ENCODE data around the gene RIF1.

Gene RIF1, protein sequence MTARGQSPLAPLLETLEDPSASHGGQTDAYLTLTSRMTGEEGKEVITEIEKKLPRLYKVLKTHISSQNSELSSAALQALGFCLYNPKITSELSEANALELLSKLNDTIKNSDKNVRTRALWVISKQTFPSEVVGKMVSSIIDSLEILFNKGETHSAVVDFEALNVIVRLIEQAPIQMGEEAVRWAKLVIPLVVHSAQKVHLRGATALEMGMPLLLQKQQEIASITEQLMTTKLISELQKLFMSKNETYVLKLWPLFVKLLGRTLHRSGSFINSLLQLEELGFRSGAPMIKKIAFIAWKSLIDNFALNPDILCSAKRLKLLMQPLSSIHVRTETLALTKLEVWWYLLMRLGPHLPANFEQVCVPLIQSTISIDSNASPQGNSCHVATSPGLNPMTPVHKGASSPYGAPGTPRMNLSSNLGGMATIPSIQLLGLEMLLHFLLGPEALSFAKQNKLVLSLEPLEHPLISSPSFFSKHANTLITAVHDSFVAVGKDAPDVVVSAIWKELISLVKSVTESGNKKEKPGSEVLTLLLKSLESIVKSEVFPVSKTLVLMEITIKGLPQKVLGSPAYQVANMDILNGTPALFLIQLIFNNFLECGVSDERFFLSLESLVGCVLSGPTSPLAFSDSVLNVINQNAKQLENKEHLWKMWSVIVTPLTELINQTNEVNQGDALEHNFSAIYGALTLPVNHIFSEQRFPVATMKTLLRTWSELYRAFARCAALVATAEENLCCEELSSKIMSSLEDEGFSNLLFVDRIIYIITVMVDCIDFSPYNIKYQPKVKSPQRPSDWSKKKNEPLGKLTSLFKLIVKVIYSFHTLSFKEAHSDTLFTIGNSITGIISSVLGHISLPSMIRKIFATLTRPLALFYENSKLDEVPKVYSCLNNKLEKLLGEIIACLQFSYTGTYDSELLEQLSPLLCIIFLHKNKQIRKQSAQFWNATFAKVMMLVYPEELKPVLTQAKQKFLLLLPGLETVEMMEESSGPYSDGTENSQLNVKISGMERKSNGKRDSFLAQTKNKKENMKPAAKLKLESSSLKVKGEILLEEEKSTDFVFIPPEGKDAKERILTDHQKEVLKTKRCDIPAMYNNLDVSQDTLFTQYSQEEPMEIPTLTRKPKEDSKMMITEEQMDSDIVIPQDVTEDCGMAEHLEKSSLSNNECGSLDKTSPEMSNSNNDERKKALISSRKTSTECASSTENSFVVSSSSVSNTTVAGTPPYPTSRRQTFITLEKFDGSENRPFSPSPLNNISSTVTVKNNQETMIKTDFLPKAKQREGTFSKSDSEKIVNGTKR (N-terminal part only)

DNA sequence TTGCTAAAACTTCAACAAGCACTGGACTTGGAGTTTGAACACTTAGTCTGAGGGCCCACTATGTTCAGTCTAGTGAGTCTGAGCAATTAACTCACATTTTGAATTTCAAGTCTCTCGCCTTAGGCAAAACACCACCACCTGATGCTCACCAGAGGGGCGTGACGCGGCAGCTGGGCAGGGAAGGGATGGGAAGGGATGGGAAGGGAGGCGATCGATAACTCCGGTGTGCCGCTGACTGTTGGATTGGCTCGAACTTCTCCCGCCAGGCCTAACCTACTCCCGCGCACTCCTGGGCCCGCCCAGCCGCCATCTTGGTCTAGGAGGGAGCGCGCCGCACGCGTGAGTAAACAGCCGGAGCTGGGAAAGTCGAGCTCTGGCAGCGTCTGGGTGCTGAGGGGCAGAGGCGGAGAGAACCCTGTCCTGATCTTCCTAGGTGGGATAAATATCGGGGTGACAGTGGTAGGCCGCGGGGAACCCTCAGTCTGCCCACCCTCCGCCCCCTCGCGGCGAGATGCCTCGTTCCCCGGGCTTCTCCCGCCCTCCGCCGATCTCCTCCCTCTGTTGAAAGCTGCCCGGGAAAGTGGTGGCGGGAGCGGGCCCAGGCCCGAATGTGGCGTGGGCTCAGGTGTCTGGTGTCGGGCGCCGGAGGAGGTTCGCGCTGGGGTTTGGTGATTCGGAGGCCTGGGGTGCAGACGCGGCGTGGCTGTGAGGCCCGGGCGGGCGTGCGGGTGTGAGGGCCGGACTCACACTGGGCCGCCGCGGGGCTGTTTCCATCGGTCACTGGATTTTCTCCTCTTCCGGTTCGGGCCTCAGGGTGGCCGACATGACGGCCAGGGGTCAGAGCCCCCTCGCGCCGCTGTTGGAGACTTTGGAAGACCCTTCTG, at the start of gene RIF1:
RIF1 (plus strand) TSS at position 302 of the 884 bp plus-strand sequence; CDS start at position 824, 522 bp downstream.
- DNase-seq (peak; percentile 85), ATAC-seq (peak; percentile 95)

DNA sequence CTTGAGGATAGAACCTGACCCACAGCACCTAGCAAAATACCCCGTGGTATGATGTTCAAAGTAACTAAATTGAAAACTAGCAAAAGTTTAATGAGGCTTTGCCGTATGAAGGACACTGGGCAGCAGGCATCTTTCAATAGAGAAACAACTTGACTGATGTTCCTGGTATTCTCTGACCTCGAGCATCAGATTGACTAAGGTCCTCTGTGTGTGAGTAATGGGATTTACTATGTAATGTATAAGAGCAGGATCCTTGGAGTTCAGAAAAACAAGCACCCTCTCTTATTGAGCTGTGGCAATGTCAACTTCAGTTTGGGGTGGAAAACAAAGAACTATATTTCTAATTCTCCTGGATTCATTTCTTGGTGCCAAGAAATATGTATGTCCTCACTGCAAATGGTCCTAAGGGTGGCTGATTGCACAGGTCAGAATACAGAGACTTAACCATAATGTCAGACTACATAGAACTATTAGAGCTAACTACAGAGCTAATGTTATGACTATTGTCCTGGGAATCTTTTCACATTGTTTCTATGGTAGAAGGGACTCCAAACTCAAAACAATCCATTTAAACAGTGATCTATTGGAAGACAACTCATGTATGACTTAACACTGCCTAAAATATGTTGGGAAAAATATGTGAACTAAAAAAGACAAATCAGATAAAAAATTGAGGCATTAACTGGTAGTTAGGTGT, 47.9 kb upstream of the RIF1 start:
- DNase-seq (no peak), ATAC-seq (no peak)

GRCh38 chr2:151363709-151364108, 46.0 kb upstream of the RIF1 start:
- no peak for ATAC-seq
- no peak for DNase-seq

DNA sequence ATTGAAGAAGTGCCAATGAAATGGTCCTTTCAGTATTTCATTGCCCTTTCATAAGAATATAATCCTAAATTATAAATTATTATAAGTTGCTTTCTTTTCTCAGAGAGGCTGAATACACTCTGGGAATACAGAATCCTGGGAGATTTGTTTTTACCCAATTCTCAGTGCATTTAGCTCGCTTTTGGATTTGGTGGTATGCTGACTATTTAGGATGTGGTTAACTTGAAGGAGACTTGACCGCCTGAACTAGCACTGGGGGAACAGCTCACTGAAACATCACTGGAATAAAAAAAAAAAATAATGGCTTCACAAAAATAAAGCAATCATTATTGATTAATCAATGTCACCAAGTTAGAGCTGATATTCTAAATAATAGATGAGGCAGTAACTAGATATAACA, 42.1 kb upstream of the RIF1 start:
- DNase-seq (no peak), ATAC-seq (no peak)

GRCh38 chr2:151374436-151374835, 35.3 kb upstream of the RIF1 start:
- DNase-seq (no peak), ATAC-seq (peak; percentile 32)

DNA sequence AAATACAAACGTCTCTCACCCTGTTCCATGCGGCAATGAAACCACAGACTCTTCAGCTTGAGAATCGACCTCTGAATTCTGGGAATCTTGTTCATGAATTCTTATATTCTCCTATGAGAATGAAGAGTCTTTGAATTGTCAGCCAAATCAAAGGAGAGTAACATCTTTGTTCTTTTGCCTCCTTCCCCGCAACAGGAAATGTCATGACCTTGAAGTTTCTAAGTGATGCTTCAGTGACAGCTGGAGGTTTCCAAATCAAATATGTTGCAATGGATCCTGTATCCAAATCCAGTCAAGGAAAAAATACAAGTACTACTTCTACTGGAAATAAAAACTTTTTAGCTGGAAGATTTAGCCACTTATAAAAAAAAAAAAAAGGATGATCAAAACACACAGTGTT, 30.5 kb upstream of the RIF1 start:
- no peak for ATAC-seq
- DNase-seq, result no peak

- DNase-seq, result no peak
These were observed 29.0 kb upstream of the RIF1 start for GRCh38 chr2:151380580-151381235.

GRCh38 chr2:151381266-151381665, 28.4 kb upstream of the RIF1 start:
- DNase-seq (no peak), ATAC-seq (no peak)

More at GRCh38 chr2:151380580-151381235, 29.0 kb upstream of the RIF1 start:
- no peak for ATAC-seq

DNA sequence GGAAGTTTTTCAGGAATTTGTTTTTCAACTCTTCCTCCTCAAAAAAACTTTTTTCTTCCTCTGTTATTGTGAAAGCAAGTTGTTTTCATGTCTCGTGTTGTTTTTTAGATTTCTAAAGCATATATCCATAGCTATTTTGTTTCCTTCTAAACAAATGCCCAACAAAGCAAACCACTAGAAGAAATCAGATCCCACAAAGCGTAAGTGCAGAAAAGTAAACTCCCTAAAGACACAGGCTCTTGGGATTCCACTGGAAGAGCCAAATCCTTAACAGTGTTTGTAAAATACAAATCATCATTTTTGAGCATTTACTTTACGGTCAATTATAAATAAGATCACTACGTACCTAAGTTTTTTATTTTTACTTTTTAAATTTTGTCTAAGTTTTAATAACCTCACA, 21.7 kb upstream of the RIF1 start:
- DNase-seq (no peak), ATAC-seq (no peak)

DNA sequence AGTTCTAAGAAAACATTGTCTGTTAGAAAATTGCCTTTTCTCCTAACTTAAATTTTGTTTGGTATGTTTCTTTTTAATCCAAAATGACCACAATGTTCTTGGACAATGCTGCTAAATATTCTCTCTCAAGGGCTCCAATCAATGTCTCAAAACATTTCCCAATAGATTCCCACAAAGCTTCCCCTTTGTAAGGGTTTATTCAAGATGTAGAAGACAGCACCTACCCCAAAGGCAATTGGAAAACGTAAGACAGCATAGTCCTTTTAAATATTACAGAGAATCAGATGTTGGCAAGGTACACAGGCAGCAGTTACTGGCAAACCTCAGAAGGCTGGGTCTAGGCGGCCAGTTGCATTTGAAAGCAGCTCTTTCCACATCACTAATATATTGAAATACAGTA, 18.3 kb upstream of the RIF1 start:
- DNase-seq, result no peak
- no peak for ATAC-seq

DNA sequence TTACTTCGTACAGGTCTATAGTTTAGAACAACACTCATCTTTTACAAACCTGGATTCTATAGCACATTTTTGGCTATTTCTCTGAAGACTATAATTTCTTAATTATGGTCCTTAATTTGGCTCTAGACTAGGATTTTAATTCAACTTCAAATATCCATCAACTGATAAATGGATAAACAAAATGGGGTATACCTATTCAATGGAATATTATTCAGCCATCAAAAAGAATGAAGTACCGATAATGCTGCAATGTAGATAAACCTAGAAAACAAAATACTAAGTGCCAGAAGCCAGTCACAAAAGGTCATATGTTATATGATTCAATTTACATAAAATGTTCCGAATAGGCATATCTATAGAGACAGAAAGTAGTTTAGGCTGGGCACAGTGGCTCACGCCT, 15.2 kb upstream of the RIF1 start:
- no peak for DNase-seq
- ATAC-seq, result no peak

GRCh38 chr2:151395509-151396374, 14.0 kb upstream of the RIF1 start:
- DNase-seq (no peak), ATAC-seq (peak; percentile 40)

DNA sequence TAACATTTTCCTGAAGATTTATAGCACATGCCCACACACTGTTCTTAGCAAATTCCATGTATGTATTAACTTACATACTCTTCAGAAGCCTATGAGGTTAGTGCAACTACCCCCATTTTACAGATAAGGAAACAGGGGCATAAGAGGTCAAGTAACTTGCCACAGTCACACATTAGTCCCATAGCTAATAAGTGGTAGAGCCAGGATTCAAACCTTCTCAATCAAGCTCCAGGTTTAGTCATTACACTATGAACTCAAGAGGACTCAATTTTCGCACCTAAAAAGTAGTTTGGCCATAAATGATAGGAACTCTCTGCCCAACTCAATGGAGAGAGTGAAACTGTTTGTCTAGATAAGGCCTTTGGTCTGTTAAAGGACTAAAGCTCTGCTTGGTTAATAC, 9.7 kb upstream of the RIF1 start:
- ATAC-seq, result no peak
- no peak for DNase-seq

DNA sequence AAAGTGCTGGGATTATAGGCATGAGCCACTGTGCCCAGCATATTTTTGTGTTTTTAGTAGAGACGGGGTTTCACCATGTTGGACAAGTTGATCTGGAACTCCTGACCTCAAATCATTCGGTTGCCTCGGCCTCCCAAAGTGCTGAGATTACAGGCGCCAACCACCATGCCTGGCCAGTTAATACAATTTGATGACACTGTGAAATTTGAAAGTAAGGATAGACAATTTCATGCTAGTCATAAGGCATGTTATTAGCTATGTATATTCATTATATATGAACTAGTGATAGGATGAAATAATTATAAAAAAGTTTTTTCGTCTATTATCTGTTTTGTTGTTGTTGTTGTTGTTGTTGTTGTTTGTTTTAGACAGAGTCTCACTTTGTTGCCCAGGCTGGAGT, 8.6 kb upstream of the RIF1 start:
- no peak for ATAC-seq
- DNase-seq, result no peak

GRCh38 chr2:151403914-151404313, 5.8 kb upstream of the RIF1 start:
- ATAC-seq (no peak), DNase-seq (no peak)

DNA sequence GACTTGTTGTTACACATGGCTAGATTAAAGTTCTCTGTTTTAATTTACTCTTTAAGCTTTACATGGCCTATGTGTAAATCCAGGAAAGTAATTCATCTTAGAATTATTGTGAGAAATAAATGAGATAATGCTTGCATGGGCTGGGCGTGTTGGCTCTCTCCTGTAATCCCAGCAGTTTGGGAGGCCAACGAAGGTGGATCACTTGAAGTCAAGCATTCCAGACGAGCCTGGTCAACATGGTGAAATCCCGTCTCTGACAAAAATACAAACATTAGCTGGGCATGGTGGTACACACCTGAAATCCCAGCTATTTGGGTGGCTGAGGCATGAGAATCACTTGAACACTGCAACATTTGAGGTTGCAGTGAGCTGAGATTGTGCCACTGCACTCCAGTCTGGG, 4.3 kb upstream of the RIF1 start:
- no peak for ATAC-seq
- no peak for DNase-seq

- DNase-seq (no peak), ATAC-seq (no peak)
These were observed 2.4 kb upstream of the RIF1 start for GRCh38 chr2:151407281-151407680.

DNA sequence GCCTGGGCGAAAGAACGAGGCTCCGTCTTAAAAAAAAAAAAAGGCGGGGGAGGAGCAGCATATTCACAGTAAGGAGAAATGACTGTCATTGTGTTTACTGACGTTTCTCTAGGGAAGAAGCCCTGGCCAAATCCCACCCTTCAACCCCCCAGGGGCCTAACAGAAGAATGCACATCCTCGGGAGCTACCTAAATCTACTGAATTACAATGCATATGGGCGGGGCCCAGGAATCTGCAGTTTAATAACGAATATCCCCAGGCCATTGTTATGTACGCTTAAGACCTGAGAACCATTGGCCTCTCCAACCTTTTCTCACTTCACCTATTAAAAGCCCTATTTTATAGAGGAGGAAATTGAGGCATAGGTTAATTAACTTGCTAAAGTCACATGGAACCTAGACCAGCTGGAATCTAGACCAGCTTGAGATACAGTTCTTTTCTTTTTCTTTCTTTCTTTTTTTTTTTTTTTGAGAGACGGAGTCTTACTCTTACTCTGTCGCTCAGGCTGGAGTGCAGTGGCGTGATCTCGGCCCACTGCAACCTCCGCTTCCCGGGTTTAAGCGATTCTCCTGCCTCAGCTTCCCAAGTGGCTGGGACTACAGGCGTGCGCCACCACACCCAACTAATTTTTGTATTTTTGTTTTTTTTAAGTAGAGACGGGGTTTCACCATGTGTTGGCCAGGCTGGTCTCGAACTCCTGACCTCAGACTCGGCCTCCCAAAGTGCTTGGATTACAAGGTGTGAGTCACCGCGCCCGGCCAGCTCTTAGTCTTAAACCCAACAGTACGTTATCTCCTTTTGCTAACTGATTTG, 708 bp upstream of the RIF1 start:
- no peak for ATAC-seq

More for the DNA sequence above, 708 bp upstream of the RIF1 start:
- peak; percentile 6 for DNase-seq
